ENCODE measurements around the gene CHD5.

GRCh38 chr1:6072774-6073479 lies 107.2 kb downstream of the CHD5 start:
- TF ChIP-seq CTCF (IDR thresholded peaks at IDR 0.05) = no peak
- TF ChIP-seq POLR2AphosphoS5 (IDR thresholded peaks at IDR 0.05) = no peak
- TF ChIP-seq EP300 (IDR thresholded peaks at IDR 0.05; ENCODE audit: low read depth) = no peak
